ENCODE measurements around the gene DYNLRB1.

DNA sequence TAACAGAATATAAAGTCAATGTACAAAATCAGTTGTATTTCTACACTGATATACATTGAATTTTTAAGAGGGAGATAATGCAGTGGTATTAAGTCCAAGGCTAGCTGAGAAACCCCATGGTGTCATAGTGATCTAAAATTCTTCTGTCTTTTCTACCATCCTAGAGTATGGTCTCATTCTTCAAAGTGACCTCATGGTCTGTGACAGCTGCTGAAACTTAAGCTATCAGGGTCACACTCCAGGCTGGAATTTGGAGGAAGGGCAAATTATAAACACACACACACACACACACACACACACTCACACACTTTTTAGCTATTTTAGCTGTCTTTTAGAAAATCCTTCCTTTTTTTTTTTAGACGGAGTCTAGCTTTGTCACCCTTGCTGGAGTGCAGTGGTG is 47.3 kb upstream of the DYNLRB1 start:
- TF ChIP-seq EZH2phosphoT487 (IDR thresholded peaks at IDR 0.05; ENCODE audit: borderline replicate concordance, low read length) = no peak
- TF ChIP-seq, protein P1, sequence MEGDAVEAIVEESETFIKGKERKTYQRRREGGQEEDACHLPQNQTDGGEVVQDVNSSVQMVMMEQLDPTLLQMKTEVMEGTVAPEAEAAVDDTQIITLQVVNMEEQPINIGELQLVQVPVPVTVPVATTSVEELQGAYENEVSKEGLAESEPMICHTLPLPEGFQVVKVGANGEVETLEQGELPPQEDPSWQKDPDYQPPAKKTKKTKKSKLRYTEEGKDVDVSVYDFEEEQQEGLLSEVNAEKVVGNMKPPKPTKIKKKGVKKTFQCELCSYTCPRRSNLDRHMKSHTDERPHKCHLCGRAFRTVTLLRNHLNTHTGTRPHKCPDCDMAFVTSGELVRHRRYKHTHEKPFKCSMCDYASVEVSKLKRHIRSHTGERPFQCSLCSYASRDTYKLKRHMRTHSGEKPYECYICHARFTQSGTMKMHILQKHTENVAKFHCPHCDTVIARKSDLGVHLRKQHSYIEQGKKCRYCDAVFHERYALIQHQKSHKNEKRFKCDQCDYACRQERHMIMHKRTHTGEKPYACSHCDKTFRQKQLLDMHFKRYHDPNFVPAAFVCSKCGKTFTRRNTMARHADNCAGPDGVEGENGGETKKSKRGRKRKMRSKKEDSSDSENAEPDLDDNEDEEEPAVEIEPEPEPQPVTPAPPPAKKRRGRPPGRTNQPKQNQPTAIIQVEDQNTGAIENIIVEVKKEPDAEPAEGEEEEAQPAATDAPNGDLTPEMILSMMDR (conservative IDR thresholded peaks at IDR 0.05; ENCODE audit: low read depth, low read length) = no peak
